IMR-90 (cell line): ENCODE measurements around the gene LIMK2. TPM values are rescaled to one million over a fixed set of nuclear protein-coding genes. Genes with fewer than 3 reads are reported as not detected.

Experiments used
- ATAC-seq: fragments of 200-7000 bp; cut with Tn5 transposase; 2 replicates; pipeline ENCODE4 v1.9.1; 2020; ENCODE audit warnings: low read depth, mild to moderate bottlenecking, moderate library complexity
- BruUV-seq: library from RNA; stranded (reverse); fragments of 400-500 nt; replicated peaks from 2 replicates; lab custom pipeline; 2021; lab: Mats Ljungman, UMichigan
- CTCF ChIA-PET: fragments of 300-600 bp; formaldehyde crosslinking; extraction: SDS; loops from one replicate; lab custom pipeline; 2021; ENCODE audit warnings: antibody characterized with exemption; lab: Yijun Ruan, JAX
- POLR2A ChIA-PET: fragments of 300-600 bp; sonication (Branson Sonifier 250); formaldehyde crosslinking; loops from one replicate; lab custom pipeline; 2022; ENCODE audit warnings: antibody characterized with exemption; ENCODE audit not compliant: unreplicated experiment; lab: Charles Lee
- DNase-seq: peaks from one replicate; pipeline ENCODE4 v3.0.0; 2013
- H2AFZ ChIP-seq: replicated peaks from 2 replicates; pipeline ENCODE3; 2013; ENCODE audit warnings: low read length, mild to moderate bottlenecking; ENCODE audit not compliant: poor library complexity
- H2AK5ac ChIP-seq: 2 replicates; pipeline ENCODE4 v1.6.1; 2013; ENCODE audit warnings: low read depth, low read length, inconsistent platforms
- H2AK9ac ChIP-seq: replicated peaks from 2 replicates; pipeline ENCODE3; 2013; ENCODE audit warnings: mild to moderate bottlenecking, low read depth, low read length, moderate library complexity; ENCODE audit not compliant: poor library complexity
- H2BK120ac ChIP-seq: 2 replicates; pipeline ENCODE4 v1.6.1; 2013; ENCODE audit warnings: low read depth, low read length, inconsistent platforms
- H2BK15ac ChIP-seq: 3 replicates; pipeline ENCODE4 v1.6.1; 2013; ENCODE audit warnings: low read depth, low read length, inconsistent platforms
- H2BK20ac ChIP-seq: 2 replicates; pipeline ENCODE4 v1.6.1; 2013; ENCODE audit warnings: low read depth, mild to moderate bottlenecking, inconsistent platforms, low read length, moderate library complexity
- H2BK5ac ChIP-seq: 2 replicates; pipeline ENCODE4 v1.6.1; 2013; ENCODE audit warnings: mild to moderate bottlenecking, low read depth, low read length, inconsistent platforms; ENCODE audit not compliant: poor library complexity, severe bottlenecking
- H3K14ac ChIP-seq: replicated peaks from 2 replicates; pipeline ENCODE4 v1.6.1; 2013; ENCODE audit warnings: low read depth, low read length, inconsistent platforms
- H3K18ac ChIP-seq: 2 replicates; pipeline ENCODE4 v1.6.1; 2013; ENCODE audit warnings: low read depth, low read length, control low read depth
- H3K23ac ChIP-seq: 2 replicates; pipeline ENCODE4 v1.6.1; 2013; ENCODE audit warnings: low read depth, low read length, inconsistent platforms
- H3K27ac ChIP-seq: 2 replicates; pipeline ENCODE4 v1.5.1; 2013; ENCODE audit warnings: mild to moderate bottlenecking, control low read depth, low read length; ENCODE audit not compliant: insufficient read depth
- H3K27me3 ChIP-seq: 2 replicates; pipeline ENCODE4 v1.6.1; 2013; ENCODE audit warnings: low read length; ENCODE audit not compliant: control insufficient read depth, insufficient read depth
- H3K36me3 ChIP-seq: 2 replicates; pipeline ENCODE4 v1.6.1; 2013; ENCODE audit warnings: low read length, mixed read lengths; ENCODE audit not compliant: control insufficient read depth, insufficient read depth
- H3K4ac ChIP-seq: 2 replicates; pipeline ENCODE4 v1.6.1; 2013; ENCODE audit warnings: low read depth, low read length, inconsistent platforms
- H3K4me1 ChIP-seq: 2 replicates; pipeline ENCODE4 v1.6.1; 2013; ENCODE audit warnings: low read length, mixed read lengths; ENCODE audit not compliant: control insufficient read depth, insufficient read depth
- H3K4me2 ChIP-seq: 2 replicates; pipeline ENCODE4 v1.6.1; 2013; ENCODE audit warnings: low read depth, mild to moderate bottlenecking, control low read depth, low read length, moderate library complexity
- H3K4me3 ChIP-seq: 2 replicates; pipeline ENCODE4 v1.5.1; 2013; ENCODE audit warnings: low read depth, mild to moderate bottlenecking, control low read depth, low read length, moderate library complexity; ENCODE audit not compliant: insufficient read depth
- H3K56ac ChIP-seq: 2 replicates; pipeline ENCODE4 v1.6.1; 2013; ENCODE audit warnings: low read length, inconsistent platforms; ENCODE audit not compliant: insufficient read depth; ENCODE audit errors: extremely low read depth
- H3K79me1 ChIP-seq, 2 experiments: 2 replicates each; pipeline ENCODE4 v1.6.1; 2013; ENCODE audit warnings: low read length in 2 of 2, inconsistent platforms in 1 of 2, low read depth in 1 of 2
- H3K9ac ChIP-seq: 2 replicates; pipeline ENCODE4 v1.6.1; 2013; ENCODE audit warnings: low read depth, low read length, control low read depth
- H3K9me1 ChIP-seq: 2 replicates; pipeline ENCODE4 v1.6.1; 2013; ENCODE audit warnings: low read length, inconsistent platforms; ENCODE audit not compliant: insufficient read depth
- H3K9me3 ChIP-seq: 2 replicates; pipeline ENCODE4 v1.6.1; 2013; ENCODE audit warnings: low read length; ENCODE audit not compliant: control insufficient read depth, insufficient read depth
- H4K20me1 ChIP-seq: 2 replicates; pipeline ENCODE4 v1.6.1; 2013; ENCODE audit warnings: low read length, inconsistent platforms; ENCODE audit not compliant: insufficient read depth
- H4K5ac ChIP-seq: 2 replicates; pipeline ENCODE4 v1.6.1; 2013; ENCODE audit warnings: mild to moderate bottlenecking, low read depth, low read length, control low read depth
- H4K8ac ChIP-seq, 2 experiments: 2 replicates each; pipeline ENCODE4 v1.6.1; 2013; ENCODE audit warnings: low read depth in 2 of 2, low read length in 2 of 2, control low read depth in 1 of 2, inconsistent platforms in 1 of 2
- H4K91ac ChIP-seq: 2 replicates; pipeline ENCODE4 v1.6.1; 2013; ENCODE audit warnings: low read depth, low read length, inconsistent platforms; ENCODE audit not compliant: insufficient read depth
- BHLHE40 ChIP-seq: fragments of 150-350 bp; IDR thresholded peaks from 2 replicates; pipeline ENCODE4 v1.6.1; 2016; ENCODE audit warnings: mild to moderate bottlenecking, low read depth, low read length
- CHD1 ChIP-seq: IDR thresholded peaks from 2 replicates; pipeline ENCODE4 v1.6.1; 2012; ENCODE audit warnings: low read depth, low read length, improper control_type of control experiment
- FOS ChIP-seq: fragments of 150-350 bp; IDR thresholded peaks from 2 replicates; pipeline ENCODE4 v1.6.1; 2016; ENCODE audit warnings: low read depth, low read length
- MAZ ChIP-seq: IDR thresholded peaks from 2 replicates; pipeline ENCODE4 v1.6.1; 2012; ENCODE audit warnings: low read depth, mild to moderate bottlenecking, low read length, improper control_type of control experiment, moderate library complexity, borderline replicate concordance
- MXI1 ChIP-seq: IDR thresholded peaks from 2 replicates; pipeline ENCODE4 v1.6.1; 2012; ENCODE audit warnings: low read depth, mild to moderate bottlenecking, low read length, moderate library complexity, borderline replicate concordance
- POLR2A ChIP-seq: IDR thresholded peaks from 2 replicates; pipeline ENCODE4 v1.6.1; 2012; ENCODE audit warnings: mild to moderate bottlenecking, low read depth, low read length
- RAD21 ChIP-seq: IDR thresholded peaks from 2 replicates; pipeline ENCODE4 v1.6.1; 2012; ENCODE audit warnings: low read length, improper control_type of control experiment
- RCOR1 ChIP-seq: IDR thresholded peaks from 2 replicates; pipeline ENCODE4 v1.6.1; 2012; ENCODE audit warnings: mild to moderate bottlenecking, low read length, improper control_type of control experiment; ENCODE audit not compliant: insufficient replicate concordance
- SMC3 ChIP-seq: fragments of 150-350 bp; IDR thresholded peaks from 2 replicates; pipeline ENCODE4 v1.6.1; 2016; ENCODE audit warnings: low read depth, mild to moderate bottlenecking, antibody characterized with exemption, low read length, moderate library complexity
- WGBS, 2 experiments: methylation state at CpG; one replicate each; pipeline versions ENCODE4 v1.1.5 to v1.1.7; 2013; ENCODE audit warnings: missing lambda C conversion rate in 2 of 2; ENCODE audit not compliant: insufficient read length in 1 of 2; ENCODE audit errors: extremely low coverage in 2 of 2; 5-methylcytosine and 5-hydroxymethylcytosine counted together
- dilution Hi-C: fragments of 300-500 bp; cut with HindIII; formaldehyde crosslinking; loops from one replicate; pipeline ENCODE4 v1.14.3; 2018; ENCODE audit warnings: low sequenced_read_pairs; ENCODE audit not compliant: unreplicated experiment
- in situ Hi-C: fragments of 300-500 bp; cut with MboI; formaldehyde crosslinking; loops from 3 replicates; pipeline ENCODE4 v1.14.3; 2019; ENCODE audit warnings: low sequenced_read_pairs, inconsistent platforms, mixed read lengths
- intact Hi-C: fragments of 100-400 bp; cut with micrococcal nuclease; formaldehyde crosslinking; loops from 2 replicates; pipeline ENCODE4 v1.10.0; 2022
- polyA plus RNA-seq, 3 experiments: library from polyadenylated mRNA; depleted of rRNA; stranded (reverse); fragments of >200 nt; gene quantifications; 2 replicates each; pipeline ENCODE4 v1.2.3, GENCODE V29; 2012; ENCODE audit warnings: low replicate concordance in 1 of 3
- total RNA-seq: library from RNA; depleted of rRNA; stranded (reverse); fragments of >200 nt; gene quantifications from 2 replicates; pipeline ENCODE4 v1.2.3, GENCODE V29; 2012
- TF ChIP-seq, protein P1 (sequence below): fragments of 150-350 bp; IDR thresholded peaks from 2 replicates; pipeline ENCODE4 v1.6.1; 2017; ENCODE audit warnings: mild to moderate bottlenecking, antibody characterized with exemption, low read length, low read depth
- TF ChIP-seq, protein P2 (sequence below): fragments of 150-350 bp; IDR thresholded peaks from 2 replicates; pipeline ENCODE4 v1.6.1; 2016; ENCODE audit warnings: low read depth, mild to moderate bottlenecking, low read length, moderate library complexity, borderline replicate concordance

The LIMK2 gene
- total and polyA plus RNA-seq, 2 of the 4 experiments (the other 2 are of a cell fraction), result 14.5 to 31.9 TPM

DNA sequence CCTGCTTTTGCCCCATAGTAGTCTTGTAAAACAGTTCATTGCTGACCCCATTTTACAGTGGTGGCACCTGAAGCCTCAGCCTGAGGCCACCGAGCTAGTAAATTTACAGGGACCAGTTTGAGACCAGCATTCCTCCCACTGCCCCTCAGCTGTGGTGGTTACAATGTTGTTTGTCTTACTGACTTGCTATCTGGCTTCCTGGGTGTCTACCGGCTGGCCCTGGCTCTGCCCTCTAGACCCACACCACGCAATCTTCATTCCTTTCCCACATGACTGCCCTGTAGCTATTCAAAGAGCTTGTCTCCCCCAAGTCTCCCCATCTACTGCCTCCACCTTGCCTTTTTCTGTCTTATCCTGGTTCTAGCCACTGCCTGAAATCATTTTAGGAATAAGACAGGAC lies 59.4 kb downstream of the LIMK2 start:
- Histone ChIP-seq H3K14ac (no peak overlapping the region; the same call in 1 of the 2 replicates), H3K9me3 (no peaks in the 10 kb centered on the region), H2BK5ac (no peak overlapping the region), H3K4me3 (no peak overlapping the region), H2AK9ac (no peak overlapping the region), H3K36me3 (peaks cover 28% of the 10 kb centered on the region), H2BK15ac (no peak overlapping the region), H3K4me1 (peaks cover 5% of the 10 kb centered on the region; the same call in 1 of the 2 replicates), H2BK20ac (no peak overlapping the region), H2AFZ (no peak overlapping the region), H3K23ac (no peak overlapping the region), H3K79me1 (no peaks in the 10 kb centered on the region; a peak in 2 of 4 replicates), H3K9me1 (peaks cover 13% of the 10 kb centered on the region), H3K56ac (no peak overlapping the region), H4K8ac (no peak overlapping the region; a peak in 1 of 4 replicates), H4K91ac (no peak overlapping the region), H3K4ac (no peak overlapping the region), H4K20me1 (peaks cover 6% of the 10 kb centered on the region; the same call in 1 of the 2 replicates), H3K4me2 (no peak overlapping the region), H4K5ac (no peak overlapping the region), H2AK5ac (no peak overlapping the region), H3K27me3 (no peaks in the 10 kb centered on the region), H3K18ac (no peak overlapping the region), H3K9ac (no peak overlapping the region), H3K27ac (no peak overlapping the region), H2BK120ac (no peak overlapping the region)
- ChIA-PET CTCF (no interaction called here), POLR2A (interaction anchor here (0.5 kb wide), 1 partner anchor 301 kb away, joined by 3 read pairs; no protein-coding TSS in a partner anchor)
- ATAC-seq (peak; percentile 53), DNase-seq (no peak)
- in situ Hi-C loops (no loop called here), intact Hi-C loops (no loop called here), dilution Hi-C loops (no loop called here)
- WGBS, 2 experiments, result 20% methylated on average over 1 of the region's 3 CpGs; no CpG with 5 or more reads in 1 of the 2 experiments
- BruUV-seq, result no TSS peak
- no peak for TF ChIP-seq SMC3
- no peak for TF ChIP-seq FOS
- TF ChIP-seq MXI1, result no peak
- TF ChIP-seq POLR2A, result no peak
- no peak for TF ChIP-seq CHD1
- TF ChIP-seq, protein P1, sequence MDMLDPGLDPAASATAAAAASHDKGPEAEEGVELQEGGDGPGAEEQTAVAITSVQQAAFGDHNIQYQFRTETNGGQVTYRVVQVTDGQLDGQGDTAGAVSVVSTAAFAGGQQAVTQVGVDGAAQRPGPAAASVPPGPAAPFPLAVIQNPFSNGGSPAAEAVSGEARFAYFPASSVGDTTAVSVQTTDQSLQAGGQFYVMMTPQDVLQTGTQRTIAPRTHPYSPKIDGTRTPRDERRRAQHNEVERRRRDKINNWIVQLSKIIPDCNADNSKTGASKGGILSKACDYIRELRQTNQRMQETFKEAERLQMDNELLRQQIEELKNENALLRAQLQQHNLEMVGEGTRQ, result no peak
- no peak for TF ChIP-seq RAD21
- no peak for TF ChIP-seq MAZ
- TF ChIP-seq BHLHE40, result no peak
- TF ChIP-seq RCOR1, result no peak
- TF ChIP-seq, protein P2, sequence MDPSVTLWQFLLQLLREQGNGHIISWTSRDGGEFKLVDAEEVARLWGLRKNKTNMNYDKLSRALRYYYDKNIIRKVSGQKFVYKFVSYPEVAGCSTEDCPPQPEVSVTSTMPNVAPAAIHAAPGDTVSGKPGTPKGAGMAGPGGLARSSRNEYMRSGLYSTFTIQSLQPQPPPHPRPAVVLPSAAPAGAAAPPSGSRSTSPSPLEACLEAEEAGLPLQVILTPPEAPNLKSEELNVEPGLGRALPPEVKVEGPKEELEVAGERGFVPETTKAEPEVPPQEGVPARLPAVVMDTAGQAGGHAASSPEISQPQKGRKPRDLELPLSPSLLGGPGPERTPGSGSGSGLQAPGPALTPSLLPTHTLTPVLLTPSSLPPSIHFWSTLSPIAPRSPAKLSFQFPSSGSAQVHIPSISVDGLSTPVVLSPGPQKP, result no peak
